GM19193 (cell line): ENCODE measurements around the gene PRKCZ.

ENCODE experiments used
- POLR2A ChIP-seq: IDR thresholded peaks from 4 replicates; pipeline ENCODE4 v1.6.1; 2011; ENCODE audit not compliant: insufficient read depth, insufficient read length; ENCODE audit errors: extremely low read depth

PRKCZ gene

GRCh38 chr1:2178875-2179274 lies 128.7 kb downstream of the PRKCZ start:
- no peak for TF ChIP-seq POLR2A

GRCh38 chr1:2179283-2180013 lies 129.2 kb downstream of the PRKCZ start:
- no peak for TF ChIP-seq POLR2A

- no peak for TF ChIP-seq POLR2A
Observed at GRCh38 chr1:2180297-2181245, 130.4 kb downstream of the PRKCZ start.

GRCh38 chr1:2181271-2181670 lies 131.1 kb downstream of the PRKCZ start:
- no peak for TF ChIP-seq POLR2A

GRCh38 chr1:2181752-2182151 lies 131.5 kb downstream of the PRKCZ start:
- TF ChIP-seq POLR2A: no peak

GRCh38 chr1:2182376-2182775 lies 132.2 kb downstream of the PRKCZ start:
- TF ChIP-seq POLR2A: no peak

- no peak for TF ChIP-seq POLR2A
Observed at GRCh38 chr1:2183937-2184334, 133.7 kb downstream of the PRKCZ start.

- no peak for TF ChIP-seq POLR2A
Observed at GRCh38 chr1:2184531-2184930, 134.3 kb downstream of the PRKCZ start.

GRCh38 chr1:2184934-2185333 lies 134.7 kb downstream of the PRKCZ start:
- TF ChIP-seq POLR2A: no peak

- no peak for TF ChIP-seq POLR2A
Observed at GRCh38 chr1:2185880-2186855, 136.0 kb downstream of the PRKCZ start.

- TF ChIP-seq POLR2A: no peak
Observed at GRCh38 chr1:2186901-2187300, 136.7 kb downstream of the PRKCZ start.

- TF ChIP-seq POLR2A: no peak
Observed at GRCh38 chr1:2187619-2188018, 137.4 kb downstream of the PRKCZ start.

- TF ChIP-seq POLR2A: no peak
Observed at GRCh38 chr1:2188336-2188735, 138.1 kb downstream of the PRKCZ start.
